Measurements from ENCODE around the gene SNN. TPM values are rescaled to one million over a fixed set of nuclear protein-coding genes. Genes with fewer than 3 reads are reported as not detected.

Gene SNN
- total RNA-seq (2014; rRNA removed; shearing (Covaris generic)), result 11.7 and 12.0 TPM in 2 replicates

DNA sequence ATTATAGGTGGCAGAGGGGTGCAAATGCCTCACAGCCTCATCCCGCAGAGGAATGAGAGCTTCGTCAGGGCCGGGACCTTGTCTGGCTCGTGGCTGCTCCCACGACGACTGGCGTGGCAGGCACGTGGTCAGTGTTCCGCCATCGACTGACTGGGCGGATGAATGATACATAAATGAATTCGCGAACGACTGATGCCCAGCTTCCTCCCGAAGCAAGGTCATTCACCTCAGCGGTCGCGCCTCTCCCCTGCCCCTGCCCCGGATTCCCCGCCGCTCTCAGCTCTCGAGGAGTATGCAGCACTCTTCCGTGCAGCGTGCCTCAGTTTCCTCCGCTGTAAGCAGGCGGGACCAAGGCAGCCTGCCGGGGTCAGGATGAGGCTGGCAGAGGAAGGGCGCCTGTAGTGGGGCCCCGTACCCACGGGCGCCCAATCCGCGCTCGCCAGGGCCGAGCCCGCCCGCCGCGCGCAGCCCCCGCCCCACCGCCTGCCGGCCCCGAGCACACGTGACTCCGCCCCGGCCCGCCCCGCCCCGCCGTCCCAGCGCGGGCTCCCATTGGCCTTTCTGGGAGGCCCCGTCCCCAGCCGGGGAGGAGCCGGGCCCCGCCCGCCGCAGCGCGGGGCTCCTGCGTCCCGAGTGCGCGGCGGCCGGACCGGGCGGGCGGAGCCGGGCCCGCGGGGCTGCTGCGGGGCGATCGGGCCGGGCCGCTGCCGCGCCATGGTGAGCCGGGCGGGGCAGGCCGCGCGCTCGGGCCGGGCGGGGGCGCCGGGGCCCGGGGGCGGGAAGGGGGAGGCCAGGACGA, at the start of gene SNN:
Gene SNN (plus strand): TSS at position 632 of the 799 bp plus-strand sequence. CDS start 7,605 bp downstream, outside the sequence.
- DNase-seq, result peak; percentile 81 to 87
- Histone ChIP-seq H3K27ac (peak within 1 kb of the TSS; percentile 44; the same call in 1 of the 2 replicates), H3K27me3 (no peaks in the 10 kb centered on the region)

DNA sequence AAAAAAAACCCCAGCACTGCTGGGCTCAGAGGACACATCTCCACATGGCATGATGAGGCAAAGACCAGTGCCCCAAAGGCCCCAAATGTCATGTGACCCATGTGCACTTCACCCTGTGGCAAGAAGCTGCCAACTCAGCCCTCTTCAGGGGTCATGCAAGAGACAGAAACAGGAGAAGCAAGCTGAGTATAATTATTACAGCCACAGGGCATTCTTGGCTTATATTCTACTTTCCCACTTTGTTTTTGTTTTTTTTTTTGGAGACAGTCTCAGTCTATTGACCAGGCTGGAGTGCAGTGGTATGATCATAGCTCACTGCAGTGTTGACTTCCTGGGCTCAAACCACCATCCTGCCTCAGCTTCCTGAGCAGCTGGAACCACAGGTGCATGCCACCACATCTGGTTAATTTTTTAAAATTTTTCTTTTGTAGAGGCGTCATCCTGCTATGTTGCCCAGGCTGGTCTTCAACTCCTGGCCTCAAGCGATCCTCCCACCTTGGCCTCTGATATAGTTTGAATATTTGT, 48.9 kb upstream of the SNN start:
- no peak overlapping the region for H3K4me3 ChIP-seq
- H3K27ac ChIP-seq, result no peak overlapping the region
- H3K36me3 ChIP-seq, result no peaks in the 10 kb centered on the region
- H3K9me3 ChIP-seq (replicated peaks), result no peaks in the 10 kb centered on the region
- no peak for DNase-seq
- H3K4me1 ChIP-seq, result no peaks in the 10 kb centered on the region
- no peaks in the 10 kb centered on the region for H3K27me3 ChIP-seq

More for the DNA sequence above, at the start of gene SNN:
- Histone ChIP-seq H3K4me3 (peak within 1 kb of the TSS; percentile 73), H3K4me1 (0 out of 2 replicates have a peak, but pooled peaks cover 3% of the 10 kb centered on the region), H3K9me3 (replicated peaks) (no peaks in the 10 kb centered on the region), H3K36me3 (no peaks in the 10 kb centered on the region)

DNA sequence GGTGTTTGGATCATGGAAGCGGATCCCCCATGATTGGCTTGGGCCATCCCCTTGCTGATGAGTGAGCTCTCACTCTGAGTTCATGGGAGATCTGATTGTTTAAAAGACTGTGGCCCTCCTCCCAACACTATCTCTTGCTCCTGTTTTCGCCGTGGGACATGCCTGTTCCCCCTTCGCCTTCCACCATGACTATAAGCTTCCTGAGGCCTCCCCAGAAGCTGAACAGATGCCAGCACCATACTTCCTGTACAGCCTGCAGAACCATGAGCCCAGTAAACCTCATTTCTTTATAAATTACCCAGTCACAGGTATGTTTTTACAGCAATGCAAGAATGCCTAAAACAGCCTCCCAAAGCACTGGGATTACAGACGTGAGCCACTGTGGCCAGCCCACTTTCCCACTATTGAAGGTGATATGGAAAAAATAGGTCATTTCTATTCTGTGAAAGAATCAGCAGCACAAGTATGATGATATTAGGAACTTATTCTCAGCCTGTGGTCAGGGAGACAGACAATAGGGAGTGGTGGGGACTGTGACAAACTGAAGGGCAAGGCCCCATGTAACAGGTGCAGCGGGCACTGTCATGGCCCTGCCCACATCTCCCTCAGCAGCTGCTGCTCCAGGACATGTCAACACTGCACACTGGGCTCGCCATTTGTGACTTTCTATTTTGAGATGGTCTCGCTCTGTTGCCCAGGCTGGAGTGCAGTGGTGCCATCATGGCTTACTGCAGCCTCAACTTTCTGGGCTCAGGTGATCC, 47.8 kb upstream of the SNN start:
- Histone ChIP-seq H3K27ac (no peak overlapping the region), H3K27me3 (no peaks in the 10 kb centered on the region), H3K4me3 (no peak overlapping the region), H3K36me3 (no peaks in the 10 kb centered on the region), H3K9me3 (replicated peaks) (no peaks in the 10 kb centered on the region), H3K4me1 (no peaks in the 10 kb centered on the region)
- no peak for DNase-seq

DNA sequence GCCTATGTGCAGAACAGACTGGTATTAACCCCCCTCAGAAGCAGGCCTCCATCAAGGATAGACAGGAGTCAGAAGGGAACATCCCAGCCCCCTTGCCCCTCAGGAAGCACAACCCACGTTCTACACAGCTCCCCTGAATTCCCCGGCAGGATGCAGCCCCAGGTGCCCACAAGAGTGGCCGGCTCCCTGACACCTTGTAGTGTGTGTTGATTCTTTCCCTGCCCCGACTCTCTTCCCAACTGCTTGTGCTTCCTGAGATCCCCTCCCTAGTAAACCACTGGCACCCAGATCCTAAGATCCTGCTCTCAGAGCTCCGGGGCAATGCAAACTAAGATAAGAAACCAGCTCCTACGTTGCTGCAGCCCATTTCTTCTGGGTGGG, 46.7 kb upstream of the SNN start:
- H3K4me3 ChIP-seq, result peak overlapping the region; percentile 39

DNA sequence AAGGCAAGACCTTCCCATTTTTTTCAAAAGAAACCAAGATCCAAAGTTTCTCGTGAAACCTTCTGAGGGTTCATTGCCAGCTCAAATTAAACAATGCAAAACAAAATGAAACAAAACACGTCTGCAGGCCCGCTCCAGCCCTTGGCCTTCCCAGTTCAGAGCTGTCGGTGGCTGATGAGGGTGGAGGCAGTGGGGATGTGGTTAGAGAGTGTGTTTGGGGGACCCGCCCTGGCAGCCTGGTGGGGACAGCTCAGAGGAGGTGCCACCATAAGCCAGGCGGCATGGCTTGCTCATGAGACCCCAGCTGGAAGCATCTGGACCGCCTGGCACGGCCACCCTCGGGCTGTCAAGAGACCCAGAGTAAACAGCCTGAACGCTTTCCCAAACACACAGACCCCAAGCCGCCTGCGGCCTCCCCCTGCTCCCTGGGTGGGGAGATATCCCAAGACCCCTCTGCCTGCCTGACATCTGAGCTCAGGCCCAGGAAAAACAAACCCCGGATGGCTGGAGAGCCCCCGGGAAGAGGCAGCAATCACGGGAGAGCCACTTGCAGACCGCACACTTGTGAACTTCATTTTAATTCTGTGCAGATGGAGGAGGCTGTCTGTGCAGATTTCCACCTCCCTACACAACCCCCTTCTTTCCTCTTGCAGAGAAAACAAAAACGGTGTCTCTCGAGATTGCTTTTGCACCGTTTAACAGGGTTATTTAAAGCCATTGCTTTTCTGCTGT, 46.2 kb upstream of the SNN start:
- H3K36me3 ChIP-seq, result no peaks in the 10 kb centered on the region
- no peaks in the 10 kb centered on the region for H3K9me3 ChIP-seq (replicated peaks)
- H3K27ac ChIP-seq, result no peak overlapping the region
- H3K27me3 ChIP-seq, result no peaks in the 10 kb centered on the region
- no peaks in the 10 kb centered on the region for H3K4me1 ChIP-seq
- H3K4me3 ChIP-seq, result peak overlapping the region; percentile 39
- DNase-seq, result no peak

More for the DNA sequence above, 46.7 kb upstream of the SNN start:
- H3K27me3 ChIP-seq, result no peaks in the 10 kb centered on the region
- H3K36me3 ChIP-seq, result no peaks in the 10 kb centered on the region
- H3K4me1 ChIP-seq, result no peaks in the 10 kb centered on the region
- no peak for DNase-seq
- H3K9me3 ChIP-seq (replicated peaks), result no peaks in the 10 kb centered on the region
- H3K27ac ChIP-seq, result no peak overlapping the region

DNA sequence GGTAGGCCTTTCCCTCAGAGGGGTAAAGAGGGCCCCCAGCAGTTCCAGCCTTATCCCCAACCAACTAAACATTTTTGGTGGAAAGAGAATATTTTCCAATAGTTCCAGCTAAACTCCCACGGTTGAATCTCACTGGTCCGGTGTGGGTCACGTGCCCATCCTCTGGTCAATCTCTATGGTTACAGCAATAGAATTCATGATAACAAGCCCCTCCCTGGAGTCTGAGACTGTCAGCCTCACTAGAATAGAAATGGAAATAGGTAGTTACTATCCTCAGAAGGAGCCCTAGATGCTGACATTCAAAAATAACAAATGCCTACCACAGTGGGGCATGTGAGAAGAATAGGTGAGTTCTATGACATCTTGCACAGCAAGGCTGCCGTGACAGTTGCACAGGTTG, 44.0 kb upstream of the SNN start:
- no peak overlapping the region for H3K4me3 ChIP-seq
- H3K9me3 ChIP-seq (replicated peaks), result no peaks in the 10 kb centered on the region
- DNase-seq, result no peak
- peaks cover under 1% of the 10 kb centered on the region; the same call in 1 of the 2 replicates for H3K4me1 ChIP-seq
- H3K36me3 ChIP-seq, result no peaks in the 10 kb centered on the region
- no peak overlapping the region for H3K27ac ChIP-seq
- H3K27me3 ChIP-seq, result no peaks in the 10 kb centered on the region

DNA sequence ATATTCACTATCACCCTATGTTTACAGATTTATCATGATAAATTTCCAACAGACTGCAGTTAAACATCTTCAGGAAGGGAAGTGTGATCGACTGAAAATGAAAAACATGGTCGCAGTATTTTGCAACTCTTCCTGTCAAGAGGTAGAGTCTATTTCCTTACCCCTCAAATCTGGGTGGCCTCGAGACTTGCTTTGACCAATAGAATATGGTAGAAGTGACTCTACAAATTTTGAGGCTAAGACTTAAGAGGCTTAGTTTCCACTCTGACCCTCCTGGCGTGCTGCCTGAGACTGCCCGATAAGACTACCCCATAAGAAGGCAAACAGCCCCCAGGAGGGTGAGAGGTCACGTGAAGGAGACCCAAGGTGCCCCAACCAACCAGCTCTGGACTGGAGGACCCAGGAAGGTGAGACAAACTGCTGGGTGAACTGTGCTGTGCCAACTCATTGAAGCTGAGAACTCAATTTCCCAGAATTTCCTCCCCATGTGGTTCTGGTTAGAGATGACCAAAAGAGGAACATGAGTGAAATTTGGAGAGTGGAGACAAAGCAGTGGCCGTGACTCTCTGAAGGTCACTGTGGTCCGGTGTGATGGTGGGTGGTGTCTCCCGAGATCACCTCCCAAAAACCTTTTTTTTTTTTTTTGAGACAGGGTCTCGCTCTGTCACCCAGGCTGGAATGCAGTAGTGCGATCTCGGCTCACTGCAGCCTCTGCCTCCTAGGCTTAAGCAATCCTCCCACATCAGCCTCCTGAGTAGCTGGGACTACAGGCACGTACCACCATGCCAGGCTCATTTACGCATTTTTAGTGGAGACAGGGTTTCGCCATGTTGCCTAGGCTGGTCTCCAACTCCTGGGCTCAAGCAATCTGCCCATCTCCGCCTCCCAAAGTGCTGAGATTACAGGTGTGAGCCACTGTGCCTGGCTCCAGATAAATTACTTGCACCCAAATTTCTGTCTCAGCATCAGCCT, 43.3 kb upstream of the SNN start:
- DNase-seq, result no peak
- no peaks in the 10 kb centered on the region for H3K9me3 ChIP-seq (replicated peaks)
- H3K27ac ChIP-seq, result no peak overlapping the region

DNA sequence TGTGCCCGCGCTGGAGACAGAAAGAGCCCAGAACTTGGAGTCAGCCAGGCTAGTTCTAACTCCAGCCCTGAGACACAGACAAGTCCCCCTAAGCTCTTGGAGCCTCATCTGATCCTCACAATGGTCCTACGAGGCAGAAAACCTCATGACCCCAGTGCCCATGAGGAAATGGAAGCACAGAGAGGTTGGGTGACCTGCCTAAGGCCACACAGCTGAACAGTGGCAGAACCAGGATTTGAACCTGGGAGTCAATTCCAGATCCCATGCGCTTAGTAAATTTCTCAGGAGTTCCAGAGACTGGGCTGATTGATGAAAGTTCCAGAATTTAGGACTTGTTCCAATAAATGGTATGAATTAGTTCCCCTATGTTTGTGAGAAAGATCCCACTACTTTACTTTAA, 42.5 kb upstream of the SNN start:
- no peaks in the 10 kb centered on the region for H3K9me3 ChIP-seq (replicated peaks)
- peaks cover 5% of the 10 kb centered on the region; the same call in 1 of the 2 replicates for H3K4me1 ChIP-seq
- no peak overlapping the region for H3K27ac ChIP-seq
- no peak overlapping the region for H3K4me3 ChIP-seq
- no peaks in the 10 kb centered on the region for H3K27me3 ChIP-seq
- H3K36me3 ChIP-seq, result no peaks in the 10 kb centered on the region
- no peak for DNase-seq

More for the DNA sequence above, 43.3 kb upstream of the SNN start:
- no peak overlapping the region for H3K4me3 ChIP-seq
- peaks cover 5% of the 10 kb centered on the region; the same call in 1 of the 2 replicates for H3K4me1 ChIP-seq
- no peaks in the 10 kb centered on the region for H3K27me3 ChIP-seq
- H3K36me3 ChIP-seq, result no peaks in the 10 kb centered on the region

DNA sequence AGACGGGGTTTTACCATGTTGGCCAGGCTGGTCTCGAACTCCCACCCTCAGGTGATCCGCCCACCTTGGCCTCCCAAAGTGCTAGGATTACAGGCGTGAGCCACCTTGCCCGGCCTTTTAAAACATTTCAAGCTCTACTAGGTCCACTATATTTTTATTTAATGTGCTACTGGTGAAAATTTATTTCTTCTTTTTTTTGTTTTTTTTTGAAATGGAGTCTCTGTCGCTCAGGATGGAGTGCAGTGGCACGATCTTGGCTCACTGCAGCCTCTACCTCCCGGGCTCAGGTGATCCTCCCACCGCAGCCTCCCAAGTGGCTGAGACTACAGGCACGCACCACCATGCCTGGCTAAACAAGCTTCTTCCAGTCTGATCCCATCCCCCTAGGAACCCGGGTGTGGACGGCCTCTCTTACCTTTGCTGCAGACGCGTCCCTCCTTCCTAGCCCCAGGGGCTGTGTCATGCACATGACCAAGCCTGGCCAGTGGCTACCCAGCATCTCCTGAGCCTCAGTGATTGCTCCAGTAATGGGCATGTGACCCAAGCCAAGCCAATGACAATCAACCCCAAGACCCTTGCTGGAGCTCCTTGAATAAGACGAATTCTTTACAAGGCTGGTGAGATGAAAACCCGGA, 41.5 kb upstream of the SNN start:
- no peaks in the 10 kb centered on the region for H3K27me3 ChIP-seq
- H3K4me1 ChIP-seq, result peaks cover 5% of the 10 kb centered on the region; the same call in 1 of the 2 replicates
- H3K9me3 ChIP-seq (replicated peaks), result no peaks in the 10 kb centered on the region
- no peak overlapping the region for H3K27ac ChIP-seq
- H3K4me3 ChIP-seq, result no peak overlapping the region
- no peaks in the 10 kb centered on the region for H3K36me3 ChIP-seq
- no peak for DNase-seq

DNA sequence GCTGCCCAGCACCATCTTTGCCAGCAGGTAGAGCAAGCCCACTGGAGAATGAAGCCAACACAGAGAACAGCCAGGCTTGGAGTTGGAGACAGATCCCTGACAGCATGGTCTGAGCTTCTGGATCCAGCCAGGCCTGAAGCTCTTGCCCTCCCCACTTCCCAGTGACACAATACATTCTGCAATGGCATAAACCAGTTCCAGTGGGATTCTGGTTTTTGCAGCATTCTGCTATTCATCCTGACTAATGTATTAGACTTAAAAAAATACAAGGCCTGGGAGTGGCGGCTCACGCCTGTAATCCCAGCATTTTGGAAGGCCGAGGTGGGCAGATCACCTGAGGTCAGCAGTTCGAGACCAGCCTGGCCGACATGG, 41.0 kb upstream of the SNN start:
- Histone ChIP-seq H3K27me3 (no peaks in the 10 kb centered on the region), H3K36me3 (no peaks in the 10 kb centered on the region), H3K4me3 (no peak overlapping the region), H3K9me3 (replicated peaks) (no peaks in the 10 kb centered on the region), H3K27ac (no peak overlapping the region), H3K4me1 (peaks cover 5% of the 10 kb centered on the region; the same call in 1 of the 2 replicates)
- no peak for DNase-seq

DNA sequence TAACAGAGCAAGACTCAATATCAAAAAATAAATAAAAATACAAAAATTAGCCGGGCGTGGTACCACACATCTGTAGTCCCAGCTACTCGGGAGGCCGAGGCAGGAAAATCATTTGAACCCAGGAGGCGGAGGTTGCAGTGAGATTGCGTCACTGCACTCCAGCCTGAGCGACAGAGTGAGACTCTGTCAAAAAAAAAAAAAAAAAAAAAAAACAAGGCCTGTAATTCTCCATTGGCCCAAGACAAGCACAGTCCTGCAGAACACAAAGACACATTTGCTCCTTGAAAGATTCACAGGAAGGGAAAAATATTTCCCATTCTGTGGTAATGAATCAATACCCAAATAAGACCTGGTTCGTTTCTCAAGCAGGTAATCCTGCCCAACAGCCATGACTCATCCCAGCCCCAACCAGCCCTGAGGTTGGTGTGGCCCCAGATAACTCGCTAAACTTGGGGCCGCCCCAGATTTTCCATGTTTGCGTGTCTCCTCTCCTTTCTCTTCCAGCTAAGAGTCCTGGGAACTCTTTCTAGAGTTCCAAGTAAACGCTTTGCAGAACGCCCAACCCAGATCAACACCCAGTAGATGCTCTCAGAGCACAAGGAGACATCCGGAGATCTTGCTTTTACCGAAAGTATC, 40.3 kb upstream of the SNN start:
- Histone ChIP-seq H3K4me3 (no peak overlapping the region), H3K27me3 (no peaks in the 10 kb centered on the region), H3K9me3 (replicated peaks) (no peaks in the 10 kb centered on the region), H3K27ac (no peak overlapping the region), H3K4me1 (peaks cover 5% of the 10 kb centered on the region; the same call in 1 of the 2 replicates), H3K36me3 (no peaks in the 10 kb centered on the region)
- DNase-seq, result no peak

DNA sequence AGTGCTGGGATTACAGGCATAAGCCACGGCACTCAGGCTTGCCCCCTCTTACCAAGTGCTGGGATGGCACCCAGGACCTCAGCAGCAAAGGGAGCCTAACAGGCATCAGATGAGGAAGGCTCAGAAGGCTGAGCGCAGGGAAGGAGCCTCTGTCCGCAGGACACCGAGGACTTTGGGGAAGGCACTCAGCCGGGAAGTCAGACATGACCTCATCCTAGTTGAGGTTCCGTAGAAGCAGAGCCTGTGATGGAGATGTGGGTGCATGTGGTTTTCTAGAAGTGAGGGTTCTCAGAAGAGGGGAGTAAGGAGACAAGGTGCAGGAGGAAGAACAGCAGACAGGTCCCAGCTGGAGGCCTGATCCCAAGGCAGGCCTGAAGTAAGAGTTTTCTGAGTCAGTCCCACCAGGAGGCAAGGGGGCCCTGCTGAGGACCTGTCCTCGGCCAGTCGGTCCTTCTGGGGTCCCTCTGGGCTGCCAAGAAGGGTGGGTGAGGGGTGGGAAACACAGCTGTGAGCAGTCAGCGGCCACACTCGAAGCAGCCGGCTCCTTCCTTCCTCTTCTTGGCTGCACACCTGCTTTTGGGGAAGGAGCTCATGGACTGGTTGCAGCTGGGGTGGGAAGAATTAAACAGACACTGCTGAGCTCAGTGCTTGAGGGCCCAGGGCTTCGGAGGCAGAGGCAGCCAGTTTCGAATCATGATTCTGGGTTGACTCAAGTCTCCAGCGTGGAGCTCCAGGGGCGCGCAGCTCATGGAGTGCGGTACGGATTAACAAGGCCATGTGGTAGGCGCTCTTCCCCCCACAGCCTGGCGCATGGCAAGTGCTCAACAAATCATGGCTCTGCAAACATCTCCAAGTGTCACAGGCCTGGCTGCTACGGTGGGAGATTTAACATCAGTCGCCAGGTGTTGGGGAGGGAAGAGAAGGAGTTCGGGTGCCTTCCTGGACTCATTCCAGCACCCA, 38.9 kb upstream of the SNN start:
- Histone ChIP-seq H3K27me3 (no peaks in the 10 kb centered on the region), H3K4me1 (peaks cover 5% of the 10 kb centered on the region; the same call in 1 of the 2 replicates), H3K4me3 (no peak overlapping the region), H3K27ac (no peak overlapping the region), H3K36me3 (no peaks in the 10 kb centered on the region), H3K9me3 (replicated peaks) (no peaks in the 10 kb centered on the region)
- DNase-seq, result peak; percentile 24 to 53

Data from SJCRH30 (cell line).